IPS-NIHi11 (cell line): ENCODE measurements around the gene COX20.

Experiments used
- DNase-seq: peaks from one replicate; pipeline ENCODE4 v3.0.0; 2012; ENCODE audit warnings: mixed read lengths, low spot score

COX20 gene

GRCh38 chr1:244851546-244852231 lies 16.2 kb downstream of the COX20 start:
- DNase-seq: no peak

- no peak for DNase-seq
These were observed 17.2 kb downstream of the COX20 start for GRCh38 chr1:244852694-244853093.

DNA sequence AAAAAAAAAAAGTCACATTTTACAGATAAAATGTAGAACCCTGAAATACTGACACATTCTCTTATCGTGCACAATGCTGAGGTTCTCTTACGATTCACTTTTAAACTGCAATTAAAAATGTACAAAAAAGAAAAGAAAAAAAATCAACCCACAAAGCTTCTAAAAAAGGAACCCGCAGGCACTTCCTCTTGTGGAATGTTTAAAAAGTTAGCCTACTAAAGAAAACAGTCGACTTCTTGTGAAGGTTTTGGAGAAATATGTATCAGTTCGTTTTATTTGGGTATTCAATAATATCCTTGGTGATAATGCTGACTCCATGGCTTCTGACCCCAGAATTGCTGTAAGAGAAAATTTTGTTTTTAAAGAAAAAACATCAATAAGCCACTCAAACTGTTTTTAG lies 18.7 kb downstream of the COX20 start:
- DNase-seq: no peak

DNA sequence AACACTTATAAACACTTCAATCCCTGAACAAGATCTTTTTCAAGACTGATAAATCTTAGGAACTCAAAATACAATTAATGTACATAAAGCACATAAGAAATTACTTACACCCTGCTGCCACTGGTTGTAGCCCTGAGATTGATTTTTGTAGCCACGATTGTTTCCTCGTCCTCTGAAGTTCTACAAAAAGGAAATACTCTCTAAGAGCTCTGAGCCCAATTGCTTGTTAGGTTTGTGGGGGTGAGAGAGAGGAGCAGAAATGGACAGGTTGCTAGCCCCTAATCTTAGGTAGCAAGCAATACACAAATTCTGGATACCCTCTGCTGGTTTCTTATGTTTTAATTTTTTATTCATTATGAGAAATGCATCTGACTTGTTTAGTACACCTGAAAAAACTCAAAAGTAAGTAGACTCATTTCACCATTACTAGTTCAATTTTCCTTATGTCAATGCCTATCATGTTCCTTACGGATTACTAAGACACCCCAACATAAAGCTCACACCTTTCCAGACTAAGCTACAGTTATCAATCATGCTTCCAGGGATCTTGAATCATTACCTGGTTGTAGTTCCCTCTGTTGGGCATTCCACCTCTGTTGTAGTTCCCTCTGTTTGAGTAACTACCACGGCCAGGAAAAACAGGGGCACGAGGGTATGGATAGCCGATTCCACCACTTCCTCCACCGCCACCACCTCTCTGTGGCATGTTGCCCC lies 19.6 kb downstream of the COX20 start:
- no peak for DNase-seq

GRCh38 chr1:244857761-244858160 lies 22.3 kb downstream of the COX20 start:
- no peak for DNase-seq

- no peak for DNase-seq
These were observed 22.9 kb downstream of the COX20 start for GRCh38 chr1:244858357-244858756.

DNA sequence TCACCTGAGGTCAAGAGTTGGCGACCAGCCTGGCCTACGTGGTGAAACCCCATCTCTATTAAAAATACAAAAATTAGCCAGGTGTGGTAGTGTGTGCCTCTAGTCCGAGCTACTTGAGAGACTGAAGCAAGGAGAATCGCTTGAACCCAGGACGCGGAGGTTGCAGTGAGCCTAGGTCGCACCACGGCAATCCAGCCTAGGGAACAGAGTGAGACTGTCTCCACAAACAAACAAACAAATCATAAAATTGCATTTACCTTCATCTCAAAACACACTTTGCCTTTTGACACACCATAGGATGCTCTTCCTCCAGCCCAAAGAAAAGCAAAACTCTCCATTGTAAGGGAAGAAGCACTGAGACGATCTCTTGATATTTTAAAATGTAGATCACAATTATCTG lies 24.6 kb downstream of the COX20 start:
- no peak for DNase-seq

DNA sequence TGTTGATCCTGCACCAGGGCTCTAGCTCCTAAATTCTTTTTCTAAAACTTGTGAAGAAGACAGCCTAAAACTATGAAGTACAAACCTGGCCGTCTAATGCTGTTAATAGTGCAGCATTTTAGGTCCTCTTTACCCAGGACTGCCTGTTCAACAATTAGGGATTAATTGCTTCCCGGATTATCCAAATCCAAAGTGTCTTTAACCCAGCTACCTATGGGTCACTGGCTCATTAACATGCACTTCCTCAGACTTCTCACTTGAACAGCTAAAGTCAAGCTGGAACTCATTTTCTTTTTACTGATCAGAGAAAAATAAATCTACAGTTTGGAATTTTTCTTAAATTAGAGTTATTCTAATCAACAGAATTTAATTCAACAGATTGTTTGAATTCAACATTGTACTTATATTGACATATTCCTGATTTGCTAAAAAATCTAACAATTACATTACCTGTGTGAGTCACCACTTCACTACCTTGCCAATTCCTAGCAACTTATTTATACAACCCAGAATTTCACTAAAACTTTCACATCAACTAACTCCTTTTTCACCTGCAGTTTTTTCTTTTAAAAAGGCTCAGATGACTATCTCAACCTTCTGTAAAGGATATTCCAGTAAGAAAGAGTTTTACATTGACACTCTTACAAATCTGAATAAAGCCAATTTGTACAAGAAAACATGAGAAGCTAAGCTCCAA lies 25.6 kb downstream of the COX20 start:
- no peak for DNase-seq

- no peak for DNase-seq
These were observed 26.2 kb downstream of the COX20 start for GRCh38 chr1:244861683-244862082.

DNA sequence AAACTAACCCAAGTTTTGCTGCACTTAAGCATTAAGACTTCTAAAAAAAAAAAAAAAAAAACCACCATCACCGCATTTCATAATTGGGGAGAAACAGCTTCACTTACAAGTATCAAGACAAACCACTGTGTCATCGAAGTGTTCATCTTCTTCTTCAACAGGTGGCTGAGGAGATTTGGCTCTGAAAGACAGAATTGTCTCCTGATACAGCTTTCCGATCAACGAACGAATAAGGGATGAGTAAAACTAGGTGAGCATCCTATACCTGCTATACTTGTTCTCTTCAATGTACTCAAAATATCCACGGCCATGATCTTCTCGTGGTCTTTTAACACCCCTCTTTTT lies 26.9 kb downstream of the COX20 start:
- DNase-seq: no peak

DNA sequence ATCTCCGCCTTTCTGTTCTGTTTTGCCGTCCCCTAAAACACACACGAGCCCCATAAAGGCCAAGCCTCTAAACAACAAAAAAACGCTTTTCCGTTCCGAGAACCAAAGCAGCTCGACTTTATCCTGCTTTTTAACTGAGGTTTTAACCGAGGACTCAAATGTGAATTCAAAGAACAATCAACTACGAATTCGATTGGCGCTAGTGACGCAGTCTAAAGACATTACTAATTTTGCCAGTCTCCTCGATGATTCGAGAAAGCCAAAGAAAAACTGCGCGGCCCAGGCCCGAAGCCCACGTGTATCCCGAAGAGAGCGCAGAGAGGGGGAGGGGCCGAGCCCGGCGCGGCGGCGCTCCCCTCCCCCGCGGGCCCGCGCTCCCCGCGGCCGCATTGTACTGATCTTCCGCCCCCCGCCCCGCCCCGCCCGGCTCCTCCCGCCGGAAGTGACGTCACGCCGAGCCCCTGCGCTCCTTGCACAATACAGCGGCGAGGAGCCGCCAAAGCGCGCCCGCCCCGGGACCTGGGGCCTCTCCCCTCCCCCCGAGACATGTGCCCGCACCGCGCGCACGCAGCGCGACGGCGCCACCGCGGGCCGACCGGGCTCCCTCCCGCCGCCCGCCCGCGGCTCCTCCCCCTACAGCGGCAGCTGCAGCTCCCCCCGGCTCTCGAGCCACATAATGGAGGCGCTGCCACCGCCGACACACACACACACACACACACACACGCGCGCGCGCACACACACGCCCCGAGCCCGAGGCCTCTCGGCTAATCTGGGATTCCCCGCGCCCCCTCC lies 27.4 kb downstream of the COX20 start:
- DNase-seq: peak; percentile 90

GRCh38 chr1:244863491-244864252 lies 28.2 kb downstream of the COX20 start:
- no peak for DNase-seq

DNA sequence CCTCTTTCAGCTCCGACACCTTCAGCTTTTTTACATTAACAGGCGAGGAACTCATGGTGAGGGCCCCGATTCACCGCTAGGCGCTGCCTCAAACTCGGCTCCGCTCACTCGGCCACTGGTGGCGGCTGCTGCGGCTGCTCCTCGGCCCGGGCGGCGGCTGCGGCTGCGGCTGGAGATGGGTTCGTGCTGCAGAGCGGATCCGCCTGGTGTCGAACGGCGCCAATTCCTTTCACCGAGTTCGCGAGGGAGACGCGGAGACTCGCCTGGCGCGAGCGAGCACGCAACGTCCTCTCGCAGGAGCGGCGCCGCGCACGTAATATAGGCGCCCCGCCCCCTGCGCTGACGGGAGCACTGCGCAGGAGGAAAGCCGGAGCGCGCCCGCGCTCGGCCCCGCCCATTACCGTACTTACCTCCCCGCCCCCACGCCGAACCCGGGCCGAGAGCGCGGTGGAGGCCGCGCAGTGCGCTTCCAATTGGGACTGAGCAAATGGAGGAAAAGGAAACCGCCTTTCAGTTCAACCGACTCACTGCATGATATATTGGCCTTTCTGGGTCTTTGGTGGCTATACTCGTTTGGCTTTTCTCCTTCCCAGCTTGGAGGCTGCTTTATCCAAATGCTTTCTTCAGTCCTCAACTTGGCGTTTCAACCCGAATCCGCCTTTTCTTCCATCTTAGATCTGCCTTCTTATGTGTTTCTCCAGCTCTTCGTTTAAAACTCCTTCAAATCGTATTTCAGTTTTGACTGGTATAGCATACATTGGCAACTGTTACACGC lies 29.0 kb downstream of the COX20 start, which contains the start of gene HNRNPU:
Gene HNRNPU (minus strand): TSS at position 291 of the 775 bp plus-strand sequence. CDS start 236 bp downstream, at position 55.
- DNase-seq: peak; percentile 89

DNA sequence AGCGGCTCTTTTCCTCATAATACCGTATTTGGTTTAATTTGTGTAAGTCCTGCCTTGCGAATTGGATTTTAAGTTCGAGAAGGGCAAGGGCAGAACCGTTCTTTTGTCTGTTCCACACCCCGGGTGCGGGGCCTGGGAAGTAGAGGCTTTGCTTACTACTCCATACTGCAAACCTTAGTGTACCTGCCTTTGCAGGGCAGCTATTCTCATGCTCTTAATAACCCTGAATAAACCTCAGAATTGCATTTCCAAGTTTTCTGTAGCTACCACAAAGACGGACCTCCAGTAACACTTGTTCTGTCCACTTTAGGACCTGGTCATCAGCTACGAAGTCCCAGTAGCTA lies 29.5 kb downstream of the COX20 start:
- DNase-seq: peak; percentile 15

- DNase-seq: no peak
These were observed 30.4 kb downstream of the COX20 start for GRCh38 chr1:244865820-244866219.

- no peak for DNase-seq
These were observed 30.9 kb downstream of the COX20 start for GRCh38 chr1:244866355-244866754.

GRCh38 chr1:244868484-244869363 lies 33.3 kb downstream of the COX20 start:
- no peak for DNase-seq

DNA sequence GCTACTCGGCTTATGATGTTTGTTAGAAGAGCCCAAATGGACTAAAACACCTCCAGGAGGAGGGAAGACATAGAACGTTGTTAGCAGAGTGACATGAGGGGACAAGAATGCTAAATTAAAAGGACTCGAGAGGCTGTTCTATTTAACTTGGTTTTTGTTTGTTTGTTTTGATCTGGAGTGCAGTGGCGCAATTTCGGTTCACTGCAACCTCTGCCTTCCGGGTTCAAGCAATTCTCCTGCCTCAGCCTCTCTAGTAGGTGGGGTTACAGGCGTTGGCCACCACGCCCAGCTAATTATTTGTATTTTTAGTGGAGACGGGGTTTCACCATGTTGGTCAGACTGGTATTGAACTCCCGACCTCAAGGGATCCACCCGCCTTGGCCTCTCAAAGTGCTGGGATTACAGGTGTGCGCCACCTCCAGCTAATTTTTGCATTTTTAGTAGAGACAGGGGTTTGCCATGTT lies 33.9 kb downstream of the COX20 start:
- no peak for DNase-seq

GRCh38 chr1:244869950-244870349 lies 34.5 kb downstream of the COX20 start:
- DNase-seq: no peak
